H9 (cell line): ENCODE results near the gene TSPAN18. TPM values are rescaled to one million over a fixed set of nuclear protein-coding genes. Genes with fewer than 3 reads are reported as not detected.

ENCODE experiments used
- DNase-seq: peaks from one replicate; pipeline ENCODE4 v3.0.0-alpha.2; 2017
- H2AFZ ChIP-seq: one replicate; pipeline ENCODE4 v1.6.1; 2013; ENCODE audit warnings: mild to moderate bottlenecking, low read length, control low read depth, moderate library complexity
- H2AK5ac ChIP-seq: 2 replicates; pipeline ENCODE4 v1.6.1; 2013; ENCODE audit warnings: low read length, control low read depth, mixed read lengths; ENCODE audit not compliant: insufficient read length
- H2BK120ac ChIP-seq: one replicate; pipeline ENCODE4 v1.6.1; 2013; ENCODE audit warnings: low read depth, mild to moderate bottlenecking, low read length, control low read depth, inconsistent platforms; ENCODE audit not compliant: poor library complexity, severe bottlenecking
- H2BK12ac ChIP-seq: 2 replicates; pipeline ENCODE4 v1.6.1; 2013; ENCODE audit warnings: low read length, control low read depth, mixed read lengths, low read depth; ENCODE audit not compliant: insufficient read length
- H2BK15ac ChIP-seq: 2 replicates; pipeline ENCODE4 v1.6.1; 2013; ENCODE audit warnings: low read depth, low read length, control low read depth
- H2BK20ac ChIP-seq: one replicate; pipeline ENCODE4 v1.6.1; 2013; ENCODE audit warnings: low read depth, mild to moderate bottlenecking, low read length, control low read depth, inconsistent platforms; ENCODE audit not compliant: poor library complexity, severe bottlenecking
- H2BK5ac ChIP-seq: 2 replicates; pipeline ENCODE4 v1.6.1; 2013; ENCODE audit warnings: low read length, control low read depth, mixed read lengths; ENCODE audit not compliant: insufficient read length
- H3K14ac ChIP-seq: 2 replicates; pipeline ENCODE4 v1.6.1; 2013; ENCODE audit warnings: low read length, control low read depth; ENCODE audit not compliant: insufficient read depth
- H3K18ac ChIP-seq: 2 replicates; pipeline ENCODE4 v1.6.1; 2013; ENCODE audit warnings: low read depth, mild to moderate bottlenecking, mixed read lengths, low read length, control low read depth; ENCODE audit not compliant: insufficient read length
- H3K23ac ChIP-seq: 2 replicates; pipeline ENCODE4 v1.6.1; 2013; ENCODE audit warnings: low read length, control low read depth, mixed read lengths, low read depth; ENCODE audit not compliant: insufficient read length
- H3K23me2 ChIP-seq: 2 replicates; pipeline ENCODE4 v1.6.1; 2013; ENCODE audit warnings: low read depth, mild to moderate bottlenecking, mixed read lengths, low read length, control low read depth; ENCODE audit not compliant: insufficient read length, poor library complexity, severe bottlenecking
- H3K27ac ChIP-seq: 2 replicates; pipeline ENCODE4 v1.5.1; 2013; ENCODE audit warnings: low read length, control low read depth, mixed read lengths, low read depth; ENCODE audit not compliant: insufficient read length
- H3K27me3 ChIP-seq: 2 replicates; pipeline ENCODE4 v1.6.1; 2013; ENCODE audit warnings: low read length, control low read depth, inconsistent platforms; ENCODE audit not compliant: insufficient read depth
- H3K4ac ChIP-seq: 2 replicates; pipeline ENCODE4 v1.6.1; 2013; ENCODE audit warnings: low read depth, mild to moderate bottlenecking, control low read depth, inconsistent platforms, low read length, moderate library complexity
- H3K4me1 ChIP-seq: 2 replicates; pipeline ENCODE4 v1.6.1; 2013; ENCODE audit warnings: low read length, control low read depth, inconsistent platforms; ENCODE audit not compliant: insufficient read depth
- H3K4me2 ChIP-seq: 2 replicates; pipeline ENCODE4 v1.6.1; 2013; ENCODE audit warnings: low read length, control low read depth, mixed read lengths; ENCODE audit not compliant: insufficient read length, insufficient read depth
- H3K56ac ChIP-seq: 2 replicates; pipeline ENCODE4 v1.6.1; 2013; ENCODE audit warnings: low read depth, mild to moderate bottlenecking, mixed read lengths, low read length, control low read depth; ENCODE audit not compliant: insufficient read length
- H3K79me1 ChIP-seq: 2 replicates; pipeline ENCODE4 v1.6.1; 2013; ENCODE audit warnings: low read depth, mild to moderate bottlenecking, moderate library complexity, low read length, control low read depth, inconsistent platforms; ENCODE audit not compliant: insufficient read depth, poor library complexity, severe bottlenecking
- H3K79me2 ChIP-seq: 2 replicates; pipeline ENCODE4 v1.6.1; 2013; ENCODE audit warnings: low read length, control low read depth, inconsistent platforms; ENCODE audit not compliant: insufficient read depth
- H3K9ac ChIP-seq: 2 replicates; pipeline ENCODE4 v1.6.1; 2013; ENCODE audit warnings: low read length, control low read depth, mixed read lengths; ENCODE audit not compliant: insufficient read length; ENCODE audit errors: extremely low read depth
- H3K9me3 ChIP-seq: one replicate; pipeline ENCODE4 v1.6.1; 2013; ENCODE audit warnings: low read depth, low read length, inconsistent platforms; ENCODE audit not compliant: control insufficient read depth
- H3T11ph ChIP-seq: one replicate; pipeline ENCODE4 v1.6.1; 2013; ENCODE audit warnings: mild to moderate bottlenecking, low read length, control low read depth, inconsistent platforms
- H4K20me1 ChIP-seq: one replicate; pipeline ENCODE4 v1.6.1; 2013; ENCODE audit not compliant: control insufficient read depth, insufficient read length, insufficient read depth
- H4K5ac ChIP-seq: 2 replicates; pipeline ENCODE4 v1.6.1; 2013; ENCODE audit warnings: low read depth, mild to moderate bottlenecking, mixed read lengths, low read length, control low read depth; ENCODE audit not compliant: insufficient read length
- H4K8ac ChIP-seq: replicated peaks from 2 replicates; pipeline ENCODE4 v1.6.1; 2013; ENCODE audit warnings: low read length, control low read depth, mixed read lengths, low read depth; ENCODE audit not compliant: insufficient read length
- H4K91ac ChIP-seq: 2 replicates; pipeline ENCODE4 v1.6.1; 2013; ENCODE audit warnings: low read depth, mild to moderate bottlenecking, moderate library complexity, mixed read lengths, low read length, control low read depth; ENCODE audit not compliant: insufficient read length
- H3K27ac Mint-ChIP-seq, 3 experiments: 2 replicates in 2 of 3; 3 replicates in 1 of 3; pipeline ENCODE4 v1.8.0; 2020 to 2021; ENCODE audit warnings: mixed read lengths in 3 of 3, mild to moderate bottlenecking in 1 of 3, moderate library complexity in 1 of 3
- H3K27me3 Mint-ChIP-seq: 2 replicates; pipeline ENCODE4 v1.8.0; 2021; ENCODE audit warnings: low read depth, mild to moderate bottlenecking, moderate library complexity, mixed read lengths
- H3K36me3 Mint-ChIP-seq, 3 experiments: 2 replicates in 2 of 3; 3 replicates in 1 of 3; pipeline ENCODE4 v1.8.0; 2020 to 2021; ENCODE audit warnings: low read depth in 3 of 3, mixed read lengths in 3 of 3; ENCODE audit not compliant: insufficient read depth in 1 of 3
- H3K4me1 Mint-ChIP-seq, 2 experiments: 2 replicates each; pipeline ENCODE4 v1.8.0; 2020; ENCODE audit warnings: mixed read lengths in 2 of 2
- H3K4me3 Mint-ChIP-seq, 2 experiments: 2 replicates in 1 of 2; 3 replicates in 1 of 2; pipeline ENCODE4 v1.8.0; 2020 to 2021; ENCODE audit warnings: mild to moderate bottlenecking in 2 of 2, mixed read lengths in 2 of 2, moderate library complexity in 1 of 2
- H3K9me3 Mint-ChIP-seq, 2 experiments: 2 replicates in 1 of 2; 3 replicates in 1 of 2; pipeline ENCODE4 v1.8.0; 2020; ENCODE audit warnings: mild to moderate bottlenecking in 2 of 2, mixed read lengths in 2 of 2, moderate library complexity in 1 of 2
- CTCF ChIP-seq: fragments of 200-600 bp; sonication (generic); conservative IDR thresholded peaks from 3 replicates; pipeline ENCODE4 v1.8.0; 2021; ENCODE audit warnings: antibody characterized with exemption, mild to moderate bottlenecking
- WGBS: extraction: QIAGEN DNeasy Blood & Tissue Kit; methylation state at CpG from one replicate; pipeline ENCODE4 v1.1.7; 2013; ENCODE audit warnings: missing lambda C conversion rate, low lambda C conversion rate, mixed read lengths; ENCODE audit not compliant: insufficient read length; ENCODE audit errors: extremely low coverage; 5-methylcytosine and 5-hydroxymethylcytosine counted together
- total RNA-seq: library from RNA; stranded (reverse); gene quantifications from 2 replicates; pipeline ENCODE4 v1.2.1, GENCODE V29; 2021

Gene TSPAN18
- total RNA-seq, 1 experiment from 2014 or later, result 25.3 TPM

GRCh38 chr11:44709966-44710365 is 16.8 kb upstream of the TSPAN18 start:
- Mint-ChIP-seq H3K4me3 (no peak overlapping the region), H3K27me3 (peaks cover 27% of the 10 kb centered on the region), H3K4me1 (peaks cover 34% of the 10 kb centered on the region in 2 experiments), H3K36me3 (no peaks in the 10 kb centered on the region; a peak in 1 of 7 replicates), H3K27ac (no peak overlapping the region), H3K9me3 (peaks cover 0 to 11% of the 10 kb centered on the region in 2 experiments; a peak in 2 of 5 replicates)
- H3K4me1 ChIP-seq, result peaks cover 4% of the 10 kb centered on the region; the same call in 1 of the 2 replicates
- no peak overlapping the region for H3K27ac ChIP-seq
- H3K4me2 ChIP-seq, result no peak overlapping the region
- H4K5ac ChIP-seq, result no peak overlapping the region
- no peak overlapping the region for H4K8ac ChIP-seq
- H3K4ac ChIP-seq, result no peak overlapping the region
- H3K56ac ChIP-seq, result no peak overlapping the region
- WGBS, result no CpG with 5 or more reads among the region's 3 CpGs
- no peak overlapping the region; the same call in 1 of the 2 replicates for H2BK15ac ChIP-seq
- H2AFZ ChIP-seq, result no peak overlapping the region
- H3K79me2 ChIP-seq, result no peaks in the 10 kb centered on the region
- H4K20me1 ChIP-seq, result no peaks in the 10 kb centered on the region
- no peak overlapping the region for H2BK120ac ChIP-seq
- no peaks in the 10 kb centered on the region for H3K23me2 ChIP-seq
- H3K14ac ChIP-seq, result no peak overlapping the region
- no peak overlapping the region for H3T11ph ChIP-seq
- TF ChIP-seq CTCF, result no peak
- no peaks in the 10 kb centered on the region for H3K9me3 ChIP-seq
- H3K9ac ChIP-seq, result no peak overlapping the region
- H2BK12ac ChIP-seq, result no peak overlapping the region
- H3K79me1 ChIP-seq, result no peaks in the 10 kb centered on the region
- no peak overlapping the region for H3K23ac ChIP-seq
- H3K27me3 ChIP-seq, result no peaks in the 10 kb centered on the region
- no peak overlapping the region for H2BK5ac ChIP-seq
- H2AK5ac ChIP-seq, result no peak overlapping the region
- DNase-seq, result no peak
- H4K91ac ChIP-seq, result no peak overlapping the region
- no peak overlapping the region for H2BK20ac ChIP-seq
- no peak overlapping the region for H3K18ac ChIP-seq
